ENCODE results near the gene GFRA4.

Gene GFRA4

DNA sequence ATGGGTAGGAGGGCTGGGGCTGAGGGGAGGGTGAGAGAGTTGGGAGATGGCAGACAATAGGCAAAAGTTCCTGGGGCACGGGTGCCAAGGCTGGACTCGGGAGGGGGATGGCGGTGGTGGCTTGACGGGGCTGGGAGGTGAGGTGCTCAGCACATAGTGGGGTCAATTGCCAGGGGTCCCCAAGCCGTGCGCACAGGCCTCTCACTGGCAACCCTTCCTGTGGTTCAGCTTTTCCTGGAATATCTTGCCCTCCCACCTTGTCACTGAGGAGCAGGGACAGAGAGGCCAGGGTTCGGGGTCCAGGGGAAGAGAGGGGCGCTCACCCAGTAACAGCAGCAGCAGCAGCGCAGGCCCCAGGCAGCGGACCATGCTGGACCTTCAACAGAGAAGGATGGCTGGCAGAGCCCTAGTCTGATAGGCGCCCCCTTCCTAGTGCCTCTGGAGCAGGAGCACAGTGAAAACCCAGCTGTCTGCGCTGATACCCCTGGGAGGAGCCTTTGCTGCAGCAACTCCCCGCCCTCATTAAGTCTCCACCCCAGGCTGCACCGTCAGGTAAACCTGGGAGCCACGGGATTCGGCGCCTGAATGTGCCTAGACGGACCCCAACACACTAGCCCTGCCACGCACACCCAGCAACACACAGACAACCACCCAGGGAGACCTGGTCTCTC is at the start of gene GFRA4:
TSS of gene GFRA4 (minus strand) at position 369 of the 671 bp plus-strand sequence. CDS start at position 369, 0 bp downstream.
- no peak for DNase-seq (ENCODE audit: low read depth in 2 of 2)

DNA sequence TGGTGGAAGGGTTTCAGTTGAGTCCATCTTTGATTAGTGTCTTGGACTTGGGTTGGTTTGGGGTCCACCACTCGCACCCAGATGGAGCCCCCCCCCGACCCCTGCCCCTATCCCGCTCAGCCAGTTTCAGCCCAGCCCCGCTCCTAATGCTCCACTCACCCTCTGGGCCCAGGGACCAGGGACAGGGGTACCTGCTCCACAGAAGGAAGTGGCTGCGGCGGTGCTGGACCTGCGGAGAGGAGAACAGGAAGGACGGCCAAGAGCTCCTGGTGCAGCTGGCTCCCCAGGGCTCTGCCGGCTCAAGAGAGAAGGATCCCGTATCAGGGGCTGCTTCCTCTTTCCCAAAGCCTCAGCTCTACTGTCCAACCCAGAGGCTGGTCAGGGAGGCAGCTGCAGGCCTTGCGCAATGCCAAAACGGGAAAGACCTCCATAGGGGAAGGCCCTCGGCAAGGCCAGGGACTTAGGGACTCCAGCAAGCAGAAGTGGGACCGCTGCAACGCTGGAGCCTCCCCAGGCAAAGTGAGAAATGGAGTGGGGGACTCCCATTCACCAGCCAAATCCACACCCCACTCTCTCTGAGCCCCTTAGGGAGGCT is 49.2 kb upstream of the GFRA4 start, which contains the start of gene SIGLEC1:
TSS of gene SIGLEC1 (minus strand) at position 322 of the 595 bp plus-strand sequence. CDS start 5,472 bp downstream, outside the sequence.
- no peak for DNase-seq (ENCODE audit: low read depth in 2 of 2)

GRCh38 chr20:3711484-3711941 is 48.3 kb upstream of the GFRA4 start:
- DNase-seq (ENCODE audit: low read depth in 2 of 2), result no peak

- DNase-seq (ENCODE audit: low read depth in 2 of 2), result peak; percentile 42
Measured at GRCh38 chr20:3710703-3711483, 47.7 kb upstream of the GFRA4 start.

- no peak for DNase-seq (ENCODE audit: low read depth in 2 of 2)
Measured at GRCh38 chr20:3710011-3710466, 46.8 kb upstream of the GFRA4 start.

DNA sequence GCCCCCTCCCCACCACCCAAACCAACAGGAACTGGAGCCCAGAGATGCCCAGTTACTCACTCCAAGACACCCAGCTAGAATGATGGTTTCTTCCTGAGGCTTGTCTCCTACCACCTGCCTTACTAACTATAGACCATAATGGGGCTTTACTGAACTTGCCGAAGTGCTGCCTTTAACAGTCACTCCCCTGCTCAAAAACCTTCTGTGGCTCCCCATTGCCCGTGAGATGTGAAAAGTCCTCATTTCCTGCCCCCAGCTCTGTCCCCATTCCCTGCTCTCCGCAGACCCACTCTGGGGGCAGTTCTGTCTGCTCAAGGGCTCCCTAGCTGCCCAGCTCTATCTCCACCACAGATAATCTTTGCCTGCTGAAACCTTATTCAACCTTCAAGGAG is 44.3 kb upstream of the GFRA4 start:
- DNase-seq (ENCODE audit: low read depth in 2 of 2), result no peak

DNA sequence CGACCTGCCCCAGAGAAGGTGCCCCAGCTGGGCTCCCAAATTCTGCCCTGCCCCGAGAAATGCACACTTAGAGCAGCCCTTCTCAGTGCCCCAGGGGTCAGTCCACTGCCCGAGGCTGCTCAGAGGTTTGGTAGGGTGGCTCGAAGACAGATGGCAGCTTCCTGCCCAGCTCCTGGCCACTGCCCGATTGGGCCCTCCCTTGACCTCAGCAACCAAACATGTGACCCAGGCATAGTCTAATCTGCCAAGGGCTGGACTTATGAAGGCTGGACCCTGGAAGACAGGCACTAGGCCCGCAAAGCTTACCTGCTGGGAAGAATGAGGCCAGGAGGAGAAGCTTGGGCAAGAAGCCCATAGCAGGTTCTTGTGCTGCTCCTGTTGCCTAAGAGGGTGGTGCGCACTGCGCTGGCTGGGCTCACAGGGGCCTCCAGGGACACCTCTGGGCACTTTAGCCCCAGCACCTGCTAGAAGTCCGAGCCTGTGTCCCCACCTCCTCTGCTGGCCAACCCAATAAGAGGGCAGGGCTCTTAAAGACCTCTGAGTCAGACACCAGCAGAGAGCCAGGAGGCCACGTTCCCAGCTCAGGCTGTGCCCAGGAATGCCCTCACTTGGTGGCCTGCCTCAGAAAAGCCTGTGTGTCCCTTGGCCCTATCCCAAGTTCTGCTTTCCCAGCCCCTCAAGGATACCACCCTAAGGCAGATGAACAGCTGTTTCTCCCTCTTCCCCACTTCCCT is 43.7 kb upstream of the GFRA4 start:
- no peak for DNase-seq (ENCODE audit: low read depth in 2 of 2)

- no peak for DNase-seq (ENCODE audit: low read depth in 2 of 2)
Measured at GRCh38 chr20:3705970-3706739, 43.0 kb upstream of the GFRA4 start.

GRCh38 chr20:3705491-3705969 is 42.3 kb upstream of the GFRA4 start:
- DNase-seq (ENCODE audit: low read depth in 2 of 2), result no peak

DNA sequence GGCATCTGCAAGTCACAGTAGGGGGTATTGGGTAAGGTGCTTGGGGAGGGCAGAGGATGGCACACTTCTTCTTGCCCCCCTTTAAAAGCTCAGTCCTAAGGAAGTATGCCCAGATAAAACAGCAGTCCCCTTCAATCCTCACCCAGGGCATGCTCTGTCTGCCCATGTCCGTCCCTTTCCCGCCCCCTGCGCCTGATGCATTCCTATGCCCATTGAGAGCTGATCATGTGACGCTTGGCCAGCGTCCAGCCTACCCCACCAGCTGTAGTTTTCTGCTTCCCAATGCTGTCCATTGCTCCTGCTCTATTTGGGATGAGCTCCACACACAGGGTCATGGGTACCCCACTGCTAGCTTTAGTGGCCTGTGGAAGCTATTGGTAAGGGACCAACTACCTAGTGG is 40.9 kb upstream of the GFRA4 start:
- DNase-seq (ENCODE audit: low read depth in 2 of 2), result no peak

- no peak for DNase-seq (ENCODE audit: low read depth in 2 of 2)
Measured at GRCh38 chr20:3702611-3703391, 39.6 kb upstream of the GFRA4 start.

DNA sequence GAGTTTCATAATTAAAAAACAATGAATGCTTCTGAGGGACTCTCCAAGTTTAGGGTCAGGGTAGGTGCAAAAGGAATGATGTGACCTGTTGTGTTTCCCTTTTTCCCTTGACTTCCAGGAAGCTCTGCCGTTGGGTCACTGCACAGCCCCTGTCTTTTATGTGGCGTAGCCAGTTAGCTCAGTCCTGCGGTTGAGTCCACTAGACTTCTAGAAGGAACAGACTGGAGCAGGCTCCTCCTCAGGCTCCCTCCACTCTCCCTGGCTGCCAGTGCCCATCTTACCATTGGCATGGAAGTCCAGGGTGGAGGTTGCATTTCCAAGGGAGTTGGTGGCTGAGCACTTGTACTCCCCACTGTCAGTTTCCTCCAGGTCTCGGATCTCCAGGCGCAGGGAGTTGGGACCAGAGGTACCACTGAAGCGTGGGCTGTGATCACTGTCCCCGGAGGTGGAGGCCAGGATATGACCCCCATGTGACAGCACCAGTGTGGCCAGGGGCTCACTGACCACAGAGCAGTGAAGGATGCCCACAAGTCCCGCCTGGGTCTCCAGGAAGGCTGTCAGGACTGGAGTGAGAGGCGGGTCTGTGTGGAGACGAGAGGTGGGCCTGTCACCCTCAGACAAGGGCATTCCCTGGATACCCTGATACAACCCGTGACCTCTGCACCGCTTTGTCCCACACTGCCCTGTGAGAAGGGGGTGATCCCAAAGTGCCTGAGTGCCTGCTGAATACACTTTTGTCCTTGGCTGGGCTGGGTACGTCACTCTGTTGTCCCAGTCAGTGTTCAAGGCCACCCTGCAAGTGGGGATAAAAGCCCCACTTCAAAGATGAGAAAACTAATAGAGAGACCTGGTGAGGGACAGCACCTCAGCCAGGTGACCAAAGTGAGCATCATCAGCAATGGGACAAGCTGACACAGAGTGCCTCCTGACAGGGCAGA is 38.1 kb upstream of the GFRA4 start:
- no peak for DNase-seq (ENCODE audit: low read depth in 2 of 2)

DNA sequence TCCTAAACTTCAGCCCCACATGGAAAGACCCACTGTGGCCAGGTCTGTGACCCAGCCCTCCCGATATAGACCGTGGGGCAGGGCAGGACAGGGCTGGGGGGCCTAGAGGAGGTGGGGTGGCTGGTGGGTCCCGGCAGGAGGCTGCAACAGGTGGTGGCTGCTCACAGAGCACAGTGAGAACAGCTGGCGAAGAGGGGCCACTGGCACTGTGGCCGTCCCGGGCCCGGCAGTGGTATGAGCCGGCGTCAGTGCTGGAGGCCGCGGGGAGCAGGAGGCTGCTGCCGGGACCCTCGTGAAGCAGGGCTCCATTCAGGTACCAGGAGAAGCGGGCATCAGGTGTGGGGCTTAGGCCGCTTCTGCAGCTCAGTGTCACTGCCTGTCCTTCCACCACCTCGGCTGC is 35.8 kb upstream of the GFRA4 start:
- no peak for DNase-seq (ENCODE audit: low read depth in 2 of 2)

DNA sequence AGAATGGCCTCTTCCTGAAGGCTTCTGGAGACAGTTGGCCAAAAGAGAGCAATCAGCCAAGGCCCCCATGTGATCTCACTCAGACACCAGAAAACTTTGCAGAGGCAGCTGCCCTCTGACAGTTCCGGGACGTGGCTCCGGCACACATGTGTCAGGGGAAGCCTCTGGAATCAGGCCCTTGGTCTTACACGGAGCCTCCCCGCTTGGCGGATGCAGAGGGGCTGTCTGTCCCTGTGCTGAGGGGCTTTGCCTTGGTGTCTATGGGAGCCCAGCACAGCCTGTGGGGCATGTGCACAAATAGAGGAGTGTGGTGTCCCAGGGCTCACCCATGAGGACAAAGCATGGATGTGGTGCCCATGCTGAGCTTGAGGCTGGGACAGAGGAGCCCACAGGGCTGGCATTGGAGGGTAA is 35.4 kb upstream of the GFRA4 start:
- DNase-seq (ENCODE audit: low read depth in 2 of 2), result no peak

DNA sequence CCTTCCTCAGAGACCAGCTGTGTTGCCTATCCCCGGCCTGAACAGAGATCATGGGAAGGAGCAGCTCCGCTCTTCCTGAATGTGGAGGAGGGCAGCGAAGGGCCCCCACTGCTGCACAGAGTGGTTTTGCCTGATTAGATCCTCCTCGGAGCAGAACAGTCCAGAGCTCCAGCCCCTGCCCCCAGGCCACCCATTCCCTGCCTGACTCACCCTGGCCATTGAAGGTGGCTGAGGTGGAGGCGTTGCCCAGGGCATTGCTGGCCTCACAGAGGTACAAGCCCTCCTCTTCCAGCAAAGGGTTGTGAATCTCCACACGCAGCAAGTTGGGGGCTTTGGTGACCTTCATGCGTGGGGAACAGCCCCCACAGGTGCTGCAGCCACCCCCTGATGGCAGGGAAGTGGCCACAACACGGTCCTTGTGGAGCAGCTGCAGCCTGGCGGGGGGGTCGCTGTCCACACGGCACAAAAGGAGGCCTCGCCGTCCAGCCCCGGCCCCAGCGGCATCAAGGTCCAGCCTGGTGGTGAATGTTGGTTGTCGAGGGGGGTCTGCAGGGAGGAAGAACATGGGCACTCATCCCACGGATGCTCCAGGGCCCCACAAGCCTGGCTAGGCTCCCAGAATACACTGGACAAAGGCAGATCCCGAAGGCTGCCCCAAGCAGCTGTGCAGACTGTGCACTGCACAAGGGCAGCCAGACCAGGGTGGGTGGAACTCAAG is 34.5 kb upstream of the GFRA4 start:
- no peak for DNase-seq (ENCODE audit: low read depth in 2 of 2)

- no peak for DNase-seq (ENCODE audit: low read depth in 2 of 2)
Measured at GRCh38 chr20:3696745-3697587, 33.8 kb upstream of the GFRA4 start.

GRCh38 chr20:3696200-3696599 is 33.0 kb upstream of the GFRA4 start:
- DNase-seq (ENCODE audit: low read depth in 2 of 2), result no peak
